ENCODE data around the gene CTBS. TPM values are rescaled to one million over a fixed set of nuclear protein-coding genes. Genes with fewer than 3 reads are reported as not detected.

Gene CTBS
- total and polyA plus RNA-seq, 12 donors = 6.3 to 45.2 (median 27.5) TPM

DNA sequence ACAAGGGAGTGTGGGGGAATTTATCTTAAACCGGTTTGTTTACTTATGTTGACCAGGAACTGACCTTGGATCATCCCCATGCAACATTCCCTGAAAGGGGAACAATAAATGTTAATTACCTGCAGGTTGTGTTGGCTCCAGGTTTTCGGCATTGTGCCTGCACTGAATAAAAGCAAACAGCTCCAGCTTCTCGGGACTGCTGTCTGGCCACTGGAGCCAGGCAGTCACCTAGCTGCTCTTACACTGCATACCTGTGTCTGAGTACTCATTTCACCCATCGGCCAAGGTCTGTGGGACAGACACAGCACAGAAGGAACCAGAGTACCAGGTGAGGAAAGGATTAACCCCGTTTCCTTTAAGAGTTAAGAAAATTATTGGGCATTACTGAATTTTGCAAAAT is 32.7 kb upstream of the CTBS start:
- no peak overlapping the region for H3K27ac ChIP-seq
- WGBS, 4 donors = 80 to 88% (median 85%) methylated on average over 5 of the region's 5 CpGs
- intact Hi-C loops (cut with DNase I) = no loop called here
- no peaks in the 10 kb centered on the region for H3K36me3 ChIP-seq (replicated peaks in 1 of 2)
- TF ChIP-seq POLR2A (IDR thresholded peaks at IDR 0.05) = no peak
- TF ChIP-seq CTCF (IDR thresholded peaks at IDR 0.05) = no peak
- H3K9me3 ChIP-seq (replicated peaks in 1 of 3) = peaks cover 0 to 11% (median 0%) of the 10 kb centered on the region in 3 donors
- no peaks in the 10 kb centered on the region for H3K4me1 ChIP-seq (replicated peaks in 1 of 2)
- H3K4me3 ChIP-seq = no peak overlapping the region
- DNase-seq = no peak
- H3K27me3 ChIP-seq = no peaks in the 10 kb centered on the region

GRCh38 chr1:84605157-84605556 is 30.9 kb upstream of the CTBS start:
- TF ChIP-seq CTCF (IDR thresholded peaks at IDR 0.05) (no peak), POLR2A (IDR thresholded peaks at IDR 0.05) (no peak)
- Histone ChIP-seq H3K9me3 (replicated peaks in 1 of 3) (peaks cover 0 to 11% (median 0%) of the 10 kb centered on the region in 3 donors), H3K36me3 (replicated peaks in 1 of 2) (no peaks in the 10 kb centered on the region), H3K27me3 (no peaks in the 10 kb centered on the region), H3K4me1 (replicated peaks in 1 of 2) (no peaks in the 10 kb centered on the region), H3K4me3 (no peak overlapping the region), H3K27ac (no peak overlapping the region)
- 86 to 100% (median 92%) methylated on average over 1 of the region's 1 CpG for WGBS, 4 donors
- DNase-seq = no peak
- intact Hi-C loops (cut with DNase I) = no loop called here

DNA sequence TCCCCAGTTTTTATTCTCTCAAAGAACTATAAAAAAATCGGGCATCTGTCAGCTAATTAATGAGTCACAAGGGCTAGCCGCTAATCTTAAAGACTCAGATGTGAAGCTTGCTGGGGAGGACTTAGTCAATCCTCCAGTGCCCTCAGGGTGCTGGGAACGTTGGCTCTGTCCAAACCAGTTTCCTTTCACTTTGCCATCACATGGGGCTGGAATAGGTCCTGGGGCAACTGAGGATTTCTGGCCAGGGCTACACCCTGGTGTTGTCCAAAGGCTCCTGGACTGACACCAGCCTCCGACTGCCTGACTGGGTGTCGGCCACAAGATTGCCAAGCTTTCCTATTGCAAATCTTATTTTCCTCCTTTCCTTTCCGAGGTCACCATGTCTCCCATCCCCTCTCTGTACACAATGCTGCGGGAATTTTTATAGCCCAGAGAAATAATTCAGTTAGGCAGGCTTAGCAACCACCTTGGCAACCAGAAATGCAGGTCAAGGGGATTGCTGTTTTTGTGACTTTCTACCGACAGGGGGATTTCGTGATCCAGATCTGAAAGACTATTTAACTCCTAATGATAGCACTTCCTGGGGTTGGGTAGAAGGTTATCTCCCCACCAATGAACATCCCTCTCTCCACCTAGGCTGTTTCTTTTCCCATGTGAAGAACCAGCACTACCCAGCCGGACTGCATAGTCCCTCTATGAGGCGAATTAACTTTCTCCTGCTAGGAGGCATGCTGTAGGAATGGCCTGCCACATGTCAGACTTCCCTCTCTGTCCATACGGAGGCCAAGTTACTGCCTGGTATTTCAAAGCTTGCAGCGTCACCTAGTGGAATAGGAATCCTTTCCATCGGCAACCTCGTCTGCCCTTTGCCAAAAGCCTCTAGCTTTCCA is 29.9 kb upstream of the CTBS start:
- H3K36me3 ChIP-seq (replicated peaks in 1 of 2) = no peaks in the 10 kb centered on the region
- peak in 5 of 6 experiments; percentile 36 to 55 (median 48) for TF ChIP-seq CTCF (IDR thresholded peaks at IDR 0.05)
- no peak for TF ChIP-seq POLR2A (IDR thresholded peaks at IDR 0.05)
- intact Hi-C loops (cut with DNase I) = loop anchor here in 1 of 2 donors (5.0 kb wide), 1 partner anchor 162 kb away; no protein-coding TSS in a partner anchor
- no peaks in the 10 kb centered on the region for H3K4me1 ChIP-seq (replicated peaks in 1 of 2)
- H3K27me3 ChIP-seq = no peaks in the 10 kb centered on the region
- peak overlapping the region in 1 of 4 donors; percentile 22 for H3K4me3 ChIP-seq
- H3K27ac ChIP-seq = peak overlapping the region in 1 of 5 donors; percentile 45
- WGBS, 4 donors = 60 to 67% (median 63%) methylated on average over 14 to 15 of the region's 15 CpGs
- H3K9me3 ChIP-seq (replicated peaks in 1 of 3) = peaks cover 0 to 11% (median 0%) of the 10 kb centered on the region in 3 donors
- peak in 5 of 7 donors; percentile 18 to 65 (median 41) for DNase-seq

DNA sequence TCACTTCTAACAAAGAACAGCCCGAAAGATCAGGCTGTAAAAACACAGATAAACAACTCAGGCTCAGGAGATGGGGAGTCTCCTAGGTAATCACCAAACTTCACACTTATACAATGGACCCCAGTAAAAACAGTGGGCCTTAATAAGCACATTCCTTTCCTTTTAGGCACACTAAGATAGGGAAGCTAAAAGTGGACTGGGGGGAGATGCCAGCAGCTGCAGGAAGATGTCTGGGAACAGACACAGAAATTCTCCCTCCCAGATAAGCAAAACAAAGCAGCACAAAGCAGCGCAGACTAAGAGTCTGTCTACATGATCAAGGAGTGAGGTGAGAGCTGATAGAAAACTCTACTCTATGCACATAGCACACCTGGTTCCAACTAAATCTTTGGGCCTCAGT is 29.0 kb upstream of the CTBS start:
- TF ChIP-seq CTCF (IDR thresholded peaks at IDR 0.05) (no peak), POLR2A (IDR thresholded peaks at IDR 0.05) (no peak)
- DNase-seq = no peak

More for the DNA sequence above, 29.0 kb upstream of the CTBS start:
- intact Hi-C loops (cut with DNase I) = loop anchor here in 1 of 2 donors (5.0 kb wide), 1 partner anchor 161 kb away; no protein-coding TSS in a partner anchor
- no peaks in the 10 kb centered on the region for H3K27me3 ChIP-seq
- no peak overlapping the region for H3K27ac ChIP-seq
- WGBS, 4 donors = 60 to 77% (median 71%) methylated on average over 2 of the region's 2 CpGs
- no peak overlapping the region for H3K4me3 ChIP-seq
- H3K36me3 ChIP-seq (replicated peaks in 1 of 2) = no peaks in the 10 kb centered on the region
- H3K9me3 ChIP-seq (replicated peaks in 1 of 3) = peaks cover 0 to 11% (median 0%) of the 10 kb centered on the region in 3 donors
- no peaks in the 10 kb centered on the region for H3K4me1 ChIP-seq (replicated peaks in 1 of 2)
